HL-60 (cell line): Measurements from ENCODE around the gene DIP2C.

Experiments used
- CTCF ChIP-seq: IDR thresholded peaks from one replicate; pipeline ENCODE4 v1.5.1; 2011; ENCODE audit warnings: low read length, control low read depth, inconsistent platforms; ENCODE audit not compliant: insufficient read depth
- POLR2AphosphoS5 ChIP-seq: IDR thresholded peaks from 2 replicates; pipeline ENCODE4 v1.6.1; 2012; ENCODE audit warnings: low read depth
- REST ChIP-seq: IDR thresholded peaks from 2 replicates; pipeline ENCODE4 v1.6.1; 2012; ENCODE audit warnings: low read depth; ENCODE audit not compliant: insufficient replicate concordance

- TF ChIP-seq CTCF (no peak), POLR2AphosphoS5 (no peak), REST (no peak)
Measured at GRCh38 chr10:494556-494955, 194.9 kb downstream of the DIP2C start.
